K562 (cell line): ENCODE results near the gene IMPG1. TPM values are rescaled to one million over a fixed set of nuclear protein-coding genes. Genes with fewer than 3 reads are reported as not detected.

Experiments
- GTF2E2 ChIP-seq: fragments of 200-800 bp; sonication (Bioruptor generic); IDR thresholded peaks from 2 replicates; pipeline ENCODE4 v1.6.1; 2016; ENCODE audit warnings: missing genetic modification characterization, missing compliant biosample characterization
- polyA plus RNA-seq, 8 experiments: library from polyadenylated mRNA; depleted of rRNA in 4 of 8; stranded (reverse) in 5 of 8; unstranded in 3 of 8; fragments of >200 nt; fragmentation: Nextera tagmentation in 2 of 8; fragmentation: Illumina TruSeq in 1 of 8; extraction: Ambion mirVana in 2 of 8; extraction: Trizol in 1 of 8; gene quantifications; 2 replicates each; pipeline versions ENCODE4 v1.2.1 to v1.2.3, GENCODE V29; 2011 to 2014; ENCODE audit warnings: inconsistent platforms in 1 of 8, missing spikeins in 1 of 8
- total RNA-seq, 7 experiments: library from RNA; depleted of rRNA in 6 of 7; stranded (reverse); fragments of >200 nt in 6 of 7; fragmentation: Illumina TruSeq in 2 of 7; extraction: Trizol in 2 of 7; gene quantifications; 2 replicates each; pipeline versions ENCODE4 v1.2.1 to v1.2.3, GENCODE V29; 2011 to 2021; ENCODE audit warnings: low replicate concordance in 1 of 7
- TF ChIP-seq, protein P1 (sequence below), 2 experiments: fragments of 450-650 bp in 1 of 2; IDR thresholded peaks; 2 replicates each; pipeline ENCODE4 v1.6.1; 2011 to 2017; ENCODE audit warnings: low read depth in 2 of 2, antibody characterized with exemption in 1 of 2, borderline replicate concordance in 1 of 2, low read length in 1 of 2, mild to moderate bottlenecking in 1 of 2, mixed read lengths in 1 of 2; ENCODE audit not compliant: control insufficient read depth in 1 of 2
- TF ChIP-seq, protein P2 (sequence below): fragments of 250-450 bp; sonication (Bioruptor Pico); IDR thresholded peaks from 2 replicates; pipeline ENCODE4 v1.4.0; 2020

Gene IMPG1
- total and polyA plus RNA-seq, 9 of the 15 experiments (the other 6 are each of a cell fraction or from before 2014, with no cell fraction given): not detected

DNA sequence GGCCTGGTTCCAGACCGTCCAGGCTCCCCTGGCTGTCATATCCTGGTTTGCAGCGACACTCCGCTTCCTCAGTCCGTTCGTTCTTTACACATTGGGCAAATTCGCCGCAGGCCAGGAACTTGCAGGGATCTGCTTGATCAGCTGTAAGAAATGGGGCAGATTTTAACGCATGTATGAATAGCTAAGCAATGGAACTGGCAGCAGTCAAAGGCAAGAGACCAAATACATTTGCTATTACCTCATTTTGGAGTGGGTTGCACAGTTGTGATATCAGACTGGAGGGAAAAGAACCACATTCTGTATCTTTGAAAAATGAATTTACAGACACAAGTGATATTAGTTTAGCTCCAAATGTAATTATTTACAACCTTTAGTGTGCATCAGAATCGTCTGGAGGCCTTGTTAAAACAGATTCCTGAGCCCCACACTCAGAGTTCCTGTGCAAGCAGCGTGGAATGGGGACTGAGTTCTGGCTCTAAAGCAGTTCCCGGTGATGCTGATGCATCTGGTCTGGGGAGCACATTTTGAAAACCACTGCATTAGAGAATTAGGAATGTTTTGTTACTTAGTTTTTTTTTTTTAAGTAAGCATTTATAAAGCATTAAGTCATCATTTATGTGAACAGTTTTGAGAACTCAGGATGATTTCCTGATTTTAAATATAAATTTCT lies 141.3 kb downstream of the IMPG1 start (continued):
- TF ChIP-seq, protein P1, sequence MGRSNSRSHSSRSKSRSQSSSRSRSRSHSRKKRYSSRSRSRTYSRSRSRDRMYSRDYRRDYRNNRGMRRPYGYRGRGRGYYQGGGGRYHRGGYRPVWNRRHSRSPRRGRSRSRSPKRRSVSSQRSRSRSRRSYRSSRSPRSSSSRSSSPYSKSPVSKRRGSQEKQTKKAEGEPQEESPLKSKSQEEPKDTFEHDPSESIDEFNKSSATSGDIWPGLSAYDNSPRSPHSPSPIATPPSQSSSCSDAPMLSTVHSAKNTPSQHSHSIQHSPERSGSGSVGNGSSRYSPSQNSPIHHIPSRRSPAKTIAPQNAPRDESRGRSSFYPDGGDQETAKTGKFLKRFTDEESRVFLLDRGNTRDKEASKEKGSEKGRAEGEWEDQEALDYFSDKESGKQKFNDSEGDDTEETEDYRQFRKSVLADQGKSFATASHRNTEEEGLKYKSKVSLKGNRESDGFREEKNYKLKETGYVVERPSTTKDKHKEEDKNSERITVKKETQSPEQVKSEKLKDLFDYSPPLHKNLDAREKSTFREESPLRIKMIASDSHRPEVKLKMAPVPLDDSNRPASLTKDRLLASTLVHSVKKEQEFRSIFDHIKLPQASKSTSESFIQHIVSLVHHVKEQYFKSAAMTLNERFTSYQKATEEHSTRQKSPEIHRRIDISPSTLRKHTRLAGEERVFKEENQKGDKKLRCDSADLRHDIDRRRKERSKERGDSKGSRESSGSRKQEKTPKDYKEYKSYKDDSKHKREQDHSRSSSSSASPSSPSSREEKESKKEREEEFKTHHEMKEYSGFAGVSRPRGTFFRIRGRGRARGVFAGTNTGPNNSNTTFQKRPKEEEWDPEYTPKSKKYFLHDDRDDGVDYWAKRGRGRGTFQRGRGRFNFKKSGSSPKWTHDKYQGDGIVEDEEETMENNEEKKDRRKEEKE (IDR thresholded peaks at IDR 0.05; ENCODE audit: borderline replicate concordance in 1 of 2, control insufficient read depth in 1 of 2, low read depth in 2 of 2, low read length in 1 of 2): no peak
- no peak for TF ChIP-seq GTF2E2 (tag)
- TF ChIP-seq, protein P2, sequence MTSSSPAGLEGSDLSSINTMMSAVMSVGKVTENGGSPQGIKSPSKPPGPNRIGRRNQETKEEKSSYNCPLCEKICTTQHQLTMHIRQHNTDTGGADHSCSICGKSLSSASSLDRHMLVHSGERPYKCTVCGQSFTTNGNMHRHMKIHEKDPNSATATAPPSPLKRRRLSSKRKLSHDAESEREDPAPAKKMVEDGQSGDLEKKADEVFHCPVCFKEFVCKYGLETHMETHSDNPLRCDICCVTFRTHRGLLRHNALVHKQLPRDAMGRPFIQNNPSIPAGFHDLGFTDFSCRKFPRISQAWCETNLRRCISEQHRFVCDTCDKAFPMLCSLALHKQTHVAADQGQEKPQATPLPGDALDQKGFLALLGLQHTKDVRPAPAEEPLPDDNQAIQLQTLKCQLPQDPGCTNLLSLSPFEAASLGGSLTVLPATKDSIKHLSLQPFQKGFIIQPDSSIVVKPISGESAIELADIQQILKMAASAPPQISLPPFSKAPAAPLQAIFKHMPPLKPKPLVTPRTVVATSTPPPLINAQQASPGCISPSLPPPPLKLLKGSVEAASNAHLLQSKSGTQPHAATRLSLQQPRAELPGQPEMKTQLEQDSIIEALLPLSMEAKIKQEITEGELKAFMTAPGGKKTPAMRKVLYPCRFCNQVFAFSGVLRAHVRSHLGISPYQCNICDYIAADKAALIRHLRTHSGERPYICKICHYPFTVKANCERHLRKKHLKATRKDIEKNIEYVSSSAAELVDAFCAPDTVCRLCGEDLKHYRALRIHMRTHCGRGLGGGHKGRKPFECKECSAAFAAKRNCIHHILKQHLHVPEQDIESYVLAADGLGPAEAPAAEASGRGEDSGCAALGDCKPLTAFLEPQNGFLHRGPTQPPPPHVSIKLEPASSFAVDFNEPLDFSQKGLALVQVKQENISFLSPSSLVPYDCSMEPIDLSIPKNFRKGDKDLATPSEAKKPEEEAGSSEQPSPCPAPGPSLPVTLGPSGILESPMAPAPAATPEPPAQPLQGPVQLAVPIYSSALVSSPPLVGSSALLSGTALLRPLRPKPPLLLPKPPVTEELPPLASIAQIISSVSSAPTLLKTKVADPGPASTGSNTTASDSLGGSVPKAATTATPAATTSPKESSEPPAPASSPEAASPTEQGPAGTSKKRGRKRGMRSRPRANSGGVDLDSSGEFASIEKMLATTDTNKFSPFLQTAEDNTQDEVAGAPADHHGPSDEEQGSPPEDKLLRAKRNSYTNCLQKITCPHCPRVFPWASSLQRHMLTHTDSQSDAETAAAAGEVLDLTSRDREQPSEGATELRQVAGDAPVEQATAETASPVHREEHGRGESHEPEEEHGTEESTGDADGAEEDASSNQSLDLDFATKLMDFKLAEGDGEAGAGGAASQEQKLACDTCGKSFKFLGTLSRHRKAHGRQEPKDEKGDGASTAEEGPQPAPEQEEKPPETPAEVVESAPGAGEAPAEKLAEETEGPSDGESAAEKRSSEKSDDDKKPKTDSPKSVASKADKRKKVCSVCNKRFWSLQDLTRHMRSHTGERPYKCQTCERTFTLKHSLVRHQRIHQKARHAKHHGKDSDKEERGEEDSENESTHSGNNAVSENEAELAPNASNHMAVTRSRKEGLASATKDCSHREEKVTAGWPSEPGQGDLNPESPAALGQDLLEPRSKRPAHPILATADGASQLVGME (CRISPR knock-in tag): no peak
